Activated B cell treated with CpG ODN at 0.5 μM for 24 hours (primary cell): ENCODE measurements around the gene CISD3. TPM values are rescaled to one million over a fixed set of nuclear protein-coding genes. Genes with fewer than 3 reads are reported as not detected.

Experiments
- ATAC-seq: fragments of 200-7000 bp; cut with Tn5 transposase; one replicate; pipeline ENCODE4 v1.10.0; 2021; ENCODE audit warnings: low read depth, mild to moderate bottlenecking, moderate library complexity
- CTCF ChIA-PET: fragments of 350-600 bp; sonication (Branson Sonifier 250); formaldehyde crosslinking; loops from one replicate; lab custom pipeline; 2021; ENCODE audit warnings: antibody characterized with exemption; lab: Charles Lee
- POLR2A ChIA-PET: fragments of 350-600 bp; sonication (Branson Sonifier 250); formaldehyde crosslinking; loops from one replicate; lab custom pipeline; 2021; ENCODE audit warnings: antibody characterized with exemption; lab: Charles Lee
- DNase-seq: peaks from one replicate; pipeline ENCODE4 v3.0.0; 2022
- H3K27ac Mint-ChIP-seq: one replicate; pipeline ENCODE4 v1.8.0; 2020; ENCODE audit warnings: mixed read lengths
- H3K27me3 Mint-ChIP-seq: one replicate; pipeline ENCODE4 v1.8.0; 2021; ENCODE audit warnings: mixed read lengths
- H3K36me3 Mint-ChIP-seq: one replicate; pipeline ENCODE4 v1.8.0; 2021; ENCODE audit warnings: low read depth, mixed read lengths
- H3K4me1 Mint-ChIP-seq: one replicate; pipeline ENCODE4 v1.8.0; 2021; ENCODE audit warnings: mixed read lengths
- H3K4me3 Mint-ChIP-seq: one replicate; pipeline ENCODE4 v1.8.0; 2020; ENCODE audit warnings: mild to moderate bottlenecking, mixed read lengths
- H3K9me3 Mint-ChIP-seq: one replicate; pipeline ENCODE4 v1.8.0; 2020; ENCODE audit warnings: mixed read lengths
- intact Hi-C: fragments of 100-400 bp; cut with micrococcal nuclease; formaldehyde crosslinking; loops from one replicate; pipeline ENCODE4 v1.15.1; 2024
- total RNA-seq: library from RNA; stranded (reverse); gene quantifications from 2 replicates; pipeline ENCODE4 v1.2.3, GENCODE V29; 2022
- TF ChIP-seq, protein P1 (sequence below): fragments of 200-600 bp; IDR thresholded peaks from one replicate; pipeline ENCODE4 v1.8.0; 2022; ENCODE audit warnings: antibody characterized with exemption, mild to moderate bottlenecking

Gene CISD3
- total RNA-seq, 1 donor from 2014 or later, result 12.1 TPM

DNA sequence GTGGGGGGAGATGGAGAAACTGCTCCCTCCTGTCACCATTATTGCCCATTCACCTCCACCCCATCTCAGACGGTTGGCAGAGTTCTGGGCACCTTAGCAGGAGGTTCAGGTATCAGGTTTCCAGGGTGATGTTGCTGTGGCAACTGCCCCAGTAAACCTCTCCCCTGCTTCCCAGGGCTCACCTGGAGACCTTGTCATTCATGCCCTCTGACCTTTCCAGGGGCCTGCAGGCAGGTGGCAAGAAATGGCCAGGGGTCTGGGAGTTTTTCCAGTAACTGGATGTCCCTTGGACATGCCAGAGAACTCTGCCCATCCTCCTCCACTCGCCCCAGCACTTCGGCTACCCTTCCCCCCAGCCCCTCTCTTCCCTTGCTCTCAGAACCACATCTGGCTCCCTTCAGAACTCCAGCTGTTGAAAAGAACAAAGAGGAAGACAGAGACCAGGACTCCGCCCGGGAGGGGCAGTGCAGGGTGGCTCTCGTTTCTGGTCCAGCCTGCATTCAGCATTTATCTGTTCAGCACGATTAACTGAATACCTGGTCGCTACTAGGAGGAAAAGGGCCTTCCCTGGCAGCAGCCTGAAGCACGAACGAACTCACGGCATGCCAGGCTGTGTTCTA, 16.6 kb upstream of the CISD3 start:
- Mint-ChIP-seq H3K4me1 (peaks cover 11% of the 10 kb centered on the region), H3K9me3 (no peaks in the 10 kb centered on the region), H3K27ac (no peak overlapping the region), H3K4me3 (no peak overlapping the region), H3K27me3 (no peaks in the 10 kb centered on the region), H3K36me3 (peaks cover 89% of the 10 kb centered on the region)
- CTCF ChIA-PET, result no interaction called here
- intact Hi-C loops, result no loop called here
- POLR2A ChIA-PET, result interaction anchor here (1.1 kb wide), 1 partner anchor 15 kb away, joined by 3 read pairs; no protein-coding TSS in a partner anchor
- TF ChIP-seq, protein P1, sequence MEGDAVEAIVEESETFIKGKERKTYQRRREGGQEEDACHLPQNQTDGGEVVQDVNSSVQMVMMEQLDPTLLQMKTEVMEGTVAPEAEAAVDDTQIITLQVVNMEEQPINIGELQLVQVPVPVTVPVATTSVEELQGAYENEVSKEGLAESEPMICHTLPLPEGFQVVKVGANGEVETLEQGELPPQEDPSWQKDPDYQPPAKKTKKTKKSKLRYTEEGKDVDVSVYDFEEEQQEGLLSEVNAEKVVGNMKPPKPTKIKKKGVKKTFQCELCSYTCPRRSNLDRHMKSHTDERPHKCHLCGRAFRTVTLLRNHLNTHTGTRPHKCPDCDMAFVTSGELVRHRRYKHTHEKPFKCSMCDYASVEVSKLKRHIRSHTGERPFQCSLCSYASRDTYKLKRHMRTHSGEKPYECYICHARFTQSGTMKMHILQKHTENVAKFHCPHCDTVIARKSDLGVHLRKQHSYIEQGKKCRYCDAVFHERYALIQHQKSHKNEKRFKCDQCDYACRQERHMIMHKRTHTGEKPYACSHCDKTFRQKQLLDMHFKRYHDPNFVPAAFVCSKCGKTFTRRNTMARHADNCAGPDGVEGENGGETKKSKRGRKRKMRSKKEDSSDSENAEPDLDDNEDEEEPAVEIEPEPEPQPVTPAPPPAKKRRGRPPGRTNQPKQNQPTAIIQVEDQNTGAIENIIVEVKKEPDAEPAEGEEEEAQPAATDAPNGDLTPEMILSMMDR, result no peak
- no peak for DNase-seq
- no peak for ATAC-seq

DNA sequence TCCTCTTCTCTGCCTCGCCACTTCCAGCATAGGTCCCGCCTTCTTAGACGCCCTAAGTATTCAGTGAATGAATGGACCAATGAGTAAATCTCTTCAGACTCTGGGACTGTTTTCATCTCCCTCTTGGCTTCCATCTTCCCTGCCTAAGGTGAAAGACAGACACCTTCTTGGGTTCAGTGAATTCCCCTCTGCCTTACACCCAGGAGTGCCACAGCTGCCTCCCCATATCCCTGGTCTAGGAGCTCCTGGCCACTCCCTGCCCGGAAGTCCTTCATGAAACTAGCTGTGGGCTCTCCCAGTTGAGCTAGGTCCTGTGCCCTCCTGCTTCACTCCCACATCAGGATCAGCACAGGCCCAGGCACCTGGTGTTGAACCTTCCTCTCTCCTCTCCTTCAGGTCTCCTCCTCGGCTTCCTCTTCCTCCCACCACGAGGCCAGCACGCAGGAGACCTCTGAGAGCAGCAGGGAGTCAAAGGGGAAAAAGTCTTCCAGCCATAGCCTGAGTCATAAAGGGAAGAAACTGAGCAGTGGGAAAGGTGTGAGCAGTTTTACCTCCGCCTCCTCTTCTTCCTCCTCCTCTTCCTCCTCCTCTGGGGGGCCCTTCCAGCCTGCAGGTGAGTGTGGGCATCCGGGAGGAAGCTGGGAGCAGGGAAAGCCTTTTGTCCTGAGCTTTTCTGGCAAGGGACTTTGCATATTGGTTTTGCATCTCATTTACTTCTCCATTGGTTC, 14.8 kb upstream of the CISD3 start:
- H3K27ac Mint-ChIP-seq, result peak overlapping the region; percentile 52
- H3K4me1 Mint-ChIP-seq, result peaks cover 10% of the 10 kb centered on the region
- no peak overlapping the region for H3K4me3 Mint-ChIP-seq
- ATAC-seq, result no peak
- no peaks in the 10 kb centered on the region for H3K27me3 Mint-ChIP-seq
- TF ChIP-seq, protein P1, result no peak
- H3K9me3 Mint-ChIP-seq, result no peaks in the 10 kb centered on the region
- no peak for DNase-seq
- POLR2A ChIA-PET, result interaction anchor here (0.8 to 1.8 kb wide), 3 partner anchors 9 to 29 kb away, joined by 3 to 4 read pairs (median 3); no protein-coding TSS in a partner anchor
- H3K36me3 Mint-ChIP-seq, result peaks cover 85% of the 10 kb centered on the region
- intact Hi-C loops, result no loop called here
- CTCF ChIA-PET, result interaction anchor here (2.1 kb wide), 1 partner anchor 39 kb away, joined by 6 read pairs; no protein-coding TSS in a partner anchor

DNA sequence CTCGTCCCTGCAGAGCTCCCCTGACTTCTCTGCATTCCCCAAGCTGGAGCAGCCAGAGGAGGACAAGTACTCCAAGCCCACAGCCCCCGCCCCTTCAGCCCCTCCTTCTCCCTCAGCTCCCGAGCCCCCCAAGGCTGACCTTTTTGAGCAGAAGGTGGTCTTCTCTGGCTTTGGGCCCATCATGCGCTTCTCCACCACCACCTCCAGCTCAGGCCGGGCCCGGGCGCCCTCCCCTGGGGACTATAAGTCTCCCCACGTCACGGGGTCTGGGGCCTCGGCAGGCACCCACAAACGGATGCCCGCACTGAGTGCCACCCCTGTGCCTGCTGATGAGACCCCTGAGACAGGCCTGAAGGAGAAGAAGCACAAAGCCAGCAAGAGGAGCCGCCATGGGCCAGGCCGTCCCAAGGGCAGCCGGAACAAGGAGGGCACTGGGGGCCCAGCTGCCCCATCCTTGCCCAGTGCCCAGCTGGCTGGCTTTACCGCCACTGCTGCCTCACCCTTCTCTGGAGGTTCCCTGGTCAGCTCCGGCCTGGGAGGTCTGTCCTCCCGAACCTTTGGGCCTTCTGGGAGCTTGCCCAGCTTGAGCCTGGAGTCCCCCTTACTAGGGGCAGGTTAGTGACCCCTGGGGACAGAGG, 13.7 kb upstream of the CISD3 start:
- no peaks in the 10 kb centered on the region for H3K27me3 Mint-ChIP-seq
- POLR2A ChIA-PET, result interaction anchor here (0.8 to 1.8 kb wide), 3 partner anchors 10 to 11 kb away, joined by 3 to 4 read pairs (median 3); no protein-coding TSS in a partner anchor
- DNase-seq (no peak), ATAC-seq (no peak)
- no peaks in the 10 kb centered on the region for H3K9me3 Mint-ChIP-seq
- H3K36me3 Mint-ChIP-seq, result peaks cover 85% of the 10 kb centered on the region
- TF ChIP-seq, protein P1, result no peak
- H3K4me1 Mint-ChIP-seq, result peaks cover 18% of the 10 kb centered on the region
- peak overlapping the region; percentile 7 for H3K27ac Mint-ChIP-seq
- CTCF ChIA-PET, result interaction anchor here (1.3 to 2.1 kb wide), 2 partner anchors 19 to 40 kb away, joined by 4 to 6 read pairs; no protein-coding TSS in a partner anchor
- no peak overlapping the region for H3K4me3 Mint-ChIP-seq
- intact Hi-C loops, result no loop called here

DNA sequence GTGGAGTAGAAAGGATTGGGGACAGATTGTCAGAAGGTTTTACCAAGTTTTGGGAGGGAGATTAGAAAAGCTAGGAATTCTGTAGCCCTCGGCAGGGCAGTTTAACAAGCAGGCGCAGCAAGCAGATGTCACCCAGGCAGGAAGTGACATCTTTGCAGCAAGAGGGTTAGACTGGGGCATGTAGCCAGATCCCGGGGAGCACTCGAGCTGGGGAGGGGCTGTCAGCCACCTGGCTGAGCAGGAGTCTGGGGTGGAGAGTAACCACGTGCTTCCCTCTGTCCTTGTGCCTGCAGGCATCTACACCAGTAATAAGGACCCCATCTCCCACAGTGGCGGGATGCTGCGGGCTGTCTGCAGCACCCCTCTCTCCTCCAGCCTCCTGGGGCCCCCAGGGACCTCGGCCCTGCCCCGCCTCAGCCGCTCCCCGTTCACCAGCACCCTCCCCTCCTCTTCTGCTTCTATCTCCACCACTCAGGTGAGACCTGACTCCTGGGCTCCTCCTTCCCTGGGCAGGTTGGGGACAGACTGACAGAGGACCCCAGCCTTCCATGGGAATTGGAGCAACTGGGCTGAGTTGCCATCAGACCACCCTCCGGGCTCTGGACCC, 12.9 kb upstream of the CISD3 start:
- ATAC-seq, result no peak
- H3K36me3 Mint-ChIP-seq, result peaks cover 80% of the 10 kb centered on the region
- CTCF ChIA-PET, result interaction anchor here (1.3 to 2.1 kb wide), 2 partner anchors 18 to 41 kb away, joined by 4 to 6 read pairs; no protein-coding TSS in a partner anchor
- TF ChIP-seq, protein P1, result no peak
- H3K27ac Mint-ChIP-seq, result peak overlapping the region; percentile 7
- intact Hi-C loops, result no loop called here
- POLR2A ChIA-PET, result interaction anchor here (0.8 kb wide), 1 partner anchor 9 kb away, joined by 3 read pairs; no protein-coding TSS in a partner anchor
- H3K9me3 Mint-ChIP-seq, result no peaks in the 10 kb centered on the region
- H3K4me1 Mint-ChIP-seq, result peaks cover 19% of the 10 kb centered on the region
- H3K4me3 Mint-ChIP-seq, result no peak overlapping the region
- DNase-seq, result no peak
- no peaks in the 10 kb centered on the region for H3K27me3 Mint-ChIP-seq
